Epidermal melanocyte (primary cell): Measurements from ENCODE around the gene FAM222A.

ENCODE experiments used
- DNase-seq: peaks from one replicate; pipeline ENCODE4 v3.0.0; 2011; ENCODE audit warnings: low spot score; ENCODE audit not compliant: insufficient read length

FAM222A gene

GRCh38 chr12:109758426-109759420, 45.1 kb downstream of the FAM222A start:
- no peak for DNase-seq

- no peak for DNase-seq
Measured at GRCh38 chr12:109759595-109759994, 46.0 kb downstream of the FAM222A start.

GRCh38 chr12:109760031-109760929, 46.7 kb downstream of the FAM222A start:
- DNase-seq: no peak

DNA sequence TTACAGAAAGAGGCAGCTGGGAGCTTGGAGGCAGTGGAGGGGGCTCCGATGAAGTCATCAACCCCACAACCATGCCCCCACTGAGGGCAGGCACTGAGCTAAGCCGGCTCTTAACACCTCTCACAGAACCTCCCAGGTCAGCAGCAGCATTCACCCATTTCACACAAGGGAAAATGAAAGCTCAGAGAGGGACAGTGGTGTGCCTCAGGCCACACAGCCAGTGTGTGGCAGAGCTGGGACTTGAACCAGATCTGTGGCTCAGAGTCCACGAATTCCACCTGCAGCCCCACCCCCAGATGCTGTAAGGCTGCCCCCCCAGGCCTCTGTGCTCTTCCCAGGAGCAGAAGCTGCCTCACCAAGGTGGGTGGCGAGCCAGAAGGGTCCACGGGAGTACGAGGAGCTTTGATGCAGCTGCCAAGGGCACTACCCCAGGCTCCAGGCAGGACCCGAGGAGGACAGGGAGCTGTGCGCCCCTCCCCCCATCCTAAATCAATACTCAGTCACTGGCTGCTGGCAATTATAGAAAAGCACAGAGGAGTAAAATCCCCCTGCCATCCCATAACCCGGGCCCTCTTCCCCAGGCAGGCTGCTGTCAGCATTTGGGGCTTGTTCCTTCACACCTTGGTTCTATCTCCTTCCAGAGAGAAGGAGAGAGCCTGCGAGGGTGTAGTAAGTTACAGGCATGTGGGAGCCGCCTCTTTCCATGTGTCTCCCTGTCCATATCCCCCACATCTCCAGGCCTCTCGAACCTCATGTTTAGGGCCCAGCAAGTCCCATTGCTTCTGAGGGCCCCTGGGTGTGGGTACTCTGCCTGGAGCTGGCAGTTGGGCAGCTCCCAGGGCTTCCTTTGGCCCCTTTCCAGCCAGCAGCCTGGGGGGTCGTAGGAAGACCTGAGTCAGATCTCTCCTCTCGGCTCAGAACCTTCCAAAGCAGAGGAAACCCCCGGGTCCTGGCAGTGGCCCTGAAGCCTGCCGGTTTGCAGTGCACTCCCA, 47.6 kb downstream of the FAM222A start:
- DNase-seq: no peak

- DNase-seq: no peak
Measured at GRCh38 chr12:109762071-109762672, 48.5 kb downstream of the FAM222A start.

DNA sequence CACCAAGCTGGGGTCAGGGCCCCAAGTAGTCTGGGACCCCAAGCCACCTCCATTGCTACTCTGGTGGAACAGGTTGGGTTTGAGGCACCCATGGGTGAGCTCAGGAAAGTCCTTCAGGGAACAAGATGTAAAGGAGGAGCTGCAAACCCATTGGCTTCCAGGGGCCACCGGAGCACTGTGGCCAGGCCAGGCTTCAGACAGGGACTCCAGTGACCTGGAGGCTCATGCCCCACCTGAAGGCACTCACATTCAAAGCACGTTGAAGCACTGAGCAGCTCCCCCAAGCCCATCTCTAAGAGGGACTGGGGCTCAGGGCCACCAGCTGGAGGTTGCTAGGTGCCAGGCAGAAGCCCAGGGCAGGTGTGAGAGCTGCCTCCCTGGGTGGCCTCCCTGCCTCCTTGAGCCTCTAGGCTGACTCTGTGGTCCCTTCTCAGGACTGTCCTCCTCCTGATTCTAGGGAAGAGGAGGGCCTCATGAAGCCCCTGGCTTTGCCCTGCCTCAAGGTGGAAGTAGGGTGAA, 49.1 kb downstream of the FAM222A start:
- DNase-seq: no peak

- DNase-seq: no peak
Measured at GRCh38 chr12:109763201-109763841, 49.7 kb downstream of the FAM222A start.

GRCh38 chr12:109764123-109764522, 50.5 kb downstream of the FAM222A start:
- DNase-seq: no peak

DNA sequence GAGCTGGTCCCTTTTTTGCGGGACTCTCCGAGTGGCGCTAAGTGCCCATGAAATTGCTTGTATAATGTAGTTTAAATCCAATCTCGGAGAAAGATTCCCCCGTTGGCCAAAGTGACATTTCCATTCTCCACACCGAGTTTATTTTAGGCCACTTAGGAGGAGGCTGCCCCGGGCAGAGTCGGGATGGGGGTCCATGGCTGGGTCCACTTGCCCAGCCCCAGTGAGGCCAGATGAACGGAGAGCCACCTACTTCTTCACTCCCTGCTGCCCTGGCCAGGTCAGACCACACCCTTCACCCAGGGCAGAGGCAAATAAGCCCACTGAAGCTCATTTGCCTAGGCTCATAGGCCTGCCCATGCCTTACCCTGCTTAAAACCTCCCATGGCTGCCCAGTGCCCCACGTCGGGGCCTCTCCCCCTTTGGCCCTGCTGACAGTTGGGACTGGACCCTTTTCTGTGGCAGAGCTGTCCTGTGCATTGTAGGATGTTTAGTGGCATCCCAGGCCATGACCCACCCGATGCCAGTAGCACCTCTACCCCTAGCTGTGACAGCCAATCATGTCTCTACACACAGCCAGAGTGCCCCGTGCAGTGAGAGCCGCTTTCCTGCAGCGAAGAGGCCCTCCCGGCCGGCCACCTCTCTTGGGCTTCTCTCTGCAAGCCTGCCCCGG, 51.3 kb downstream of the FAM222A start:
- no peak for DNase-seq

- no peak for DNase-seq
Measured at GRCh38 chr12:109765446-109765810, 51.8 kb downstream of the FAM222A start.

GRCh38 chr12:109766251-109766778, 52.7 kb downstream of the FAM222A start:
- DNase-seq: no peak

GRCh38 chr12:109767456-109767855, 53.8 kb downstream of the FAM222A start:
- DNase-seq: no peak

- no peak for DNase-seq
Measured at GRCh38 chr12:109767991-109768900, 54.6 kb downstream of the FAM222A start.

GRCh38 chr12:109768901-109769670, 55.5 kb downstream of the FAM222A start:
- DNase-seq: no peak

DNA sequence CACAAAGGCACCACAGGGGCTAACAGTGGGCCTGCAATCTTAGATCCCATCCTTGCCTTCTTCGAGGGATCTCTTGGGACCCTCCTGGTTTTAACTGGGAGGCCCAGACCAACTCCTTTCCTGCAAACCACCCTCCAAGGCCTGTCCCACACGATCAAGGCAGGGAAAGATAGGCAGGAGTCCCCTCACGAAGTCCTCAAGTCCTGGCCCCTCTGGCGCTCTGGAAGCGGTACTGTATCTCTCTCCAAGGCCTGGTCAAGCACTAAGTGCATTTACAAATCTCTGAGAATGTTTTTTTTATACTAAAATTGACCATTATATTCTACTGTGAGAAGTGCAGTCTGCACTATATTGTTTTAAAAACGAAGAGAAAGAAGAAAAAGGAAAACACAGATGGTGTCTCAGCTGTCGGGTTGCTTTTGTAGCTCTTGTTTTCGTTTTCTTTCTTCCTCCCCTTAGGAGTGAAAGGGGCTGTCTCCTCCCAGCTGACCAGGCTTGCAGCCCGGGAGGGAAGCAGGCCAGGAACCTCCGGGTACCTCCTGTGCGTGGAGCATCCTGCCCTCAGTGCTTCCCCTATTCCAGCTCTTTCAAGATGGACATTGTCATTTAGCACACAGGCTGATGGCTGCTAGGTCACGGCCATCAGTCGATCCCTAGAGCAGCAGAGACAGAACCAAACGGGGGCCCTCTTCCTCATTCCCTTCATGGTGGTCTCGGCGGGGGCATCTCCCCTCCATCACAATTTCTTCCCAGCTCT, 56.7 kb downstream of the FAM222A start:
- DNase-seq: no peak
